T follicular helper cell (primary cell): ENCODE results near the gene ZMPSTE24.

ENCODE experiments used
- DNase-seq: peaks from one replicate; pipeline ENCODE4 v3.0.0-alpha.2; 2020; ENCODE audit warnings: low read depth

ZMPSTE24 gene

GRCh38 chr1:40303790-40304189 is 45.8 kb downstream of the ZMPSTE24 start:
- DNase-seq = no peak

GRCh38 chr1:40305451-40305850 is 47.4 kb downstream of the ZMPSTE24 start:
- no peak for DNase-seq

- DNase-seq = no peak
These were observed 47.8 kb downstream of the ZMPSTE24 start for GRCh38 chr1:40305871-40306270.

GRCh38 chr1:40306296-40306695 is 48.3 kb downstream of the ZMPSTE24 start:
- DNase-seq = no peak

- DNase-seq = no peak
These were observed 49.1 kb downstream of the ZMPSTE24 start for GRCh38 chr1:40307186-40307585.

- no peak for DNase-seq
These were observed 50.1 kb downstream of the ZMPSTE24 start for GRCh38 chr1:40308036-40308727.

- DNase-seq = no peak
These were observed 51.5 kb downstream of the ZMPSTE24 start for GRCh38 chr1:40309374-40310128.

GRCh38 chr1:40310129-40310461 is 52.1 kb downstream of the ZMPSTE24 start:
- DNase-seq = no peak

GRCh38 chr1:40310983-40311642 is 53.1 kb downstream of the ZMPSTE24 start:
- no peak for DNase-seq

GRCh38 chr1:40311692-40312091 is 53.7 kb downstream of the ZMPSTE24 start:
- DNase-seq = no peak

- DNase-seq = no peak
These were observed 54.5 kb downstream of the ZMPSTE24 start for GRCh38 chr1:40312238-40313205.

- DNase-seq = no peak
These were observed 55.4 kb downstream of the ZMPSTE24 start for GRCh38 chr1:40313329-40313957.

GRCh38 chr1:40313958-40314720 is 56.1 kb downstream of the ZMPSTE24 start:
- no peak for DNase-seq

- no peak for DNase-seq
These were observed 56.7 kb downstream of the ZMPSTE24 start for GRCh38 chr1:40314721-40315238.

- peak; percentile 74 for DNase-seq
These were observed 57.3 kb downstream of the ZMPSTE24 start for GRCh38 chr1:40315239-40315794.

- DNase-seq = peak; percentile 9
These were observed 58.0 kb downstream of the ZMPSTE24 start for GRCh38 chr1:40315795-40316594.

GRCh38 chr1:40316595-40317393 is 58.8 kb downstream of the ZMPSTE24 start, which contains the start of gene COL9A2:
COL9A2 (minus strand) TSS chr1:40317286; CDS start chr1:40317197, 89 bp downstream.
- peak; percentile 46 for DNase-seq

- no peak for DNase-seq
These were observed 59.5 kb downstream of the ZMPSTE24 start for GRCh38 chr1:40317394-40318074.
